ENCODE data around the gene HCN1. TPM values are rescaled to one million over a fixed set of nuclear protein-coding genes. Genes with fewer than 3 reads are reported as not detected.

The HCN1 gene
- total and polyA plus RNA-seq, 2 of the 8 experiments (the other 6 are each of a cell fraction or from before 2014, with no cell fraction given): 1.1 to 6.7 TPM

DNA sequence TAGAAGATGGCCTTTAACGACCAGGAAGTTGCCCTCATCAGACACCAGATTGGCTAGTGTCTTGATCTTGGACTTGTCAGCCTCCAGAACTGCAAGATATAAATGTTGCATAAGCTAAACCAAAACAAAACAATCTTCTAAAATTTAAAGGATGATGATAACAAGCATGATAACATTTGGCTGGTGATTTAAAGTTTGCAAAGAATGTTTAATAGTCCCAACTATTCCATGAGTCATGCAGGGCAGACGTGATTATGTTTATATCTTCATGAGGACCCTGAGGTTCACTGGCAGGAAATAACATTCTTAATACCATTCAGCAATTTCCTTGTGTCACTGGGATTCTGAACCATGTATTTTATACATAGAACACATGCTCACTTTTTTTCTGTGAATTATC lies 319.8 kb downstream of the HCN1 start:
- Histone ChIP-seq H3K79me2 (ENCODE audit: control insufficient read depth in 1 of 2, insufficient read depth in 2 of 2, low read length in 2 of 2) (no peaks in the 10 kb centered on the region), H3K9me3 (ENCODE audit: insufficient read depth in 2 of 2, low read depth in 1 of 2, low read length in 1 of 2) (no peaks in the 10 kb centered on the region), H3K27me3 (replicated peaks in 1 of 4; ENCODE audit: control insufficient read depth in 3 of 4, extremely low read depth in 1 of 4, insufficient read depth in 3 of 4, low read length in 3 of 4) (no peaks in the 10 kb centered on the region), H3K18ac (ENCODE audit: extremely low read depth, low read length) (no peak overlapping the region), H4K91ac (replicated peaks; ENCODE audit: insufficient read length, low read length) (no peak overlapping the region), H4K8ac (ENCODE audit: extremely low read depth, insufficient read depth, low read length) (no peak overlapping the region), H3K4me1 (replicated peaks in 1 of 4; ENCODE audit: control insufficient read depth in 3 of 4, insufficient read depth in 4 of 4, low read length in 3 of 4) (no peaks in the 10 kb centered on the region), H2AFZ (ENCODE audit: low read length) (no peak overlapping the region), H2BK5ac (ENCODE audit: low read depth, low read length) (no peak overlapping the region), H4K20me1 (replicated peaks in 1 of 2; ENCODE audit: control insufficient read depth in 1 of 2, insufficient read depth in 2 of 2, low read length in 2 of 2) (no peaks in the 10 kb centered on the region), H3K14ac (ENCODE audit: insufficient read length) (no peak overlapping the region), H3K9ac (replicated peaks in 1 of 4; ENCODE audit: extremely low read depth in 1 of 4, low read depth in 3 of 4, low read length in 3 of 4) (no peak overlapping the region), H3K4ac (replicated peaks; ENCODE audit: insufficient read length, low read depth, low read length) (no peak overlapping the region), H3K23ac (ENCODE audit: insufficient read length) (no peak overlapping the region), H3K79me1 (ENCODE audit: low read depth, low read length) (no peaks in the 10 kb centered on the region; the same call in 1 of the 2 replicates), H3K4me2 (ENCODE audit: insufficient read depth in 1 of 2, low read depth in 2 of 2, low read length in 2 of 2) (no peak overlapping the region), H3K56ac (replicated peaks; ENCODE audit: insufficient read length, low read depth, low read length) (no peak overlapping the region), H2BK15ac (ENCODE audit: low read length) (no peak overlapping the region), H2AK5ac (ENCODE audit: low read depth, low read length) (no peak overlapping the region), H3K23me2 (ENCODE audit: low read depth, low read length) (no peaks in the 10 kb centered on the region), H3K27ac (ENCODE audit: low read depth, low read length) (no peak overlapping the region), H2BK20ac (ENCODE audit: low read length) (no peak overlapping the region), H3K36me3 (ENCODE audit: control insufficient read depth in 2 of 4, insufficient read depth in 4 of 4, low read length in 3 of 4) (no peaks in the 10 kb centered on the region), H2BK12ac (ENCODE audit: low read depth, low read length) (no peak overlapping the region), H4K5ac (ENCODE audit: insufficient read length, low read depth, low read length) (no peak overlapping the region), H2BK120ac (replicated peaks; ENCODE audit: low read depth, low read length) (no peak overlapping the region), H3K4me3 (ENCODE audit: extremely low read depth in 1 of 4, insufficient read depth in 2 of 4, low read depth in 3 of 4, low read length in 4 of 4) (no peak overlapping the region)
- 88% methylated on average over 2 of the region's 2 CpGs; no CpG with 5 or more reads in 1 of the 2 experiments for WGBS, 2 experiments (ENCODE audit: extremely low coverage in 1 of 2, insufficient coverage in 1 of 2, insufficient read length in 1 of 2, insufficient replicate concordance in 2 of 2, low coverage in 1 of 2, low lambda C conversion rate in 2 of 2, missing lambda C conversion rate in 1 of 2)
- DNase-seq (ENCODE audit: low read depth in 1 of 2, low spot score in 2 of 2): no peak
- POLR2A ChIA-PET (ENCODE audit: partially characterized antibody): no interaction called here
- peak; percentile 60 for FAIRE-seq
- CTCF ChIA-PET (ENCODE audit: partially characterized antibody): no interaction called here
- TF ChIP-seq E2F6 (IDR thresholded peaks at IDR 0.05): no peak
- no peak for TF ChIP-seq RNF2 (IDR thresholded peaks at IDR 0.05; ENCODE audit: borderline replicate concordance, low read depth, low read length, missing control alignments, poor library complexity, severe bottlenecking)

All from H1 (cell line).